GM21529 (cell line): ENCODE data around the gene SPRYD3.

Experiments used
- ATAC-seq: cut with Tn5 transposase; IDR thresholded peaks from one replicate; pipeline ENCODE4 v1.9.1; 2021; ENCODE audit not compliant: unreplicated experiment

Gene SPRYD3

DNA sequence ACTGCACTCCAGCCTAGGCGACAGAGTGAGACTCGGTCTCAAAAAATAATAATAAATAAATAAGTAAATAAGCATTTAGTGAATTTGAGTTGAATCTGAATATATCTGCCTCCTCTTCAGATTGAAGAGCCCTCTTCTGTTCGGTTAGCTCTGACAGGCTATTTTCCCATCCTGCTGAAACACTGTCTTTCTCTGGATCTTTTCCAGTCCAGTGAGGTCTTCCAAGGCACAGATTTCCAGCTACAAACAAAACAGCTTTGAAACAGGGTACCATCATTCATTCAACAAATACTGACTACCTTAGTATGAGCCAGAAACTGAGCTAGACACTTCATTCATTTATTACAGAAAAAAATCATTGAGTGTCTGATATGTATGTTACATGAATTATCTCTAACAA is 7.2 kb upstream of the SPRYD3 start:
- ATAC-seq: no peak

DNA sequence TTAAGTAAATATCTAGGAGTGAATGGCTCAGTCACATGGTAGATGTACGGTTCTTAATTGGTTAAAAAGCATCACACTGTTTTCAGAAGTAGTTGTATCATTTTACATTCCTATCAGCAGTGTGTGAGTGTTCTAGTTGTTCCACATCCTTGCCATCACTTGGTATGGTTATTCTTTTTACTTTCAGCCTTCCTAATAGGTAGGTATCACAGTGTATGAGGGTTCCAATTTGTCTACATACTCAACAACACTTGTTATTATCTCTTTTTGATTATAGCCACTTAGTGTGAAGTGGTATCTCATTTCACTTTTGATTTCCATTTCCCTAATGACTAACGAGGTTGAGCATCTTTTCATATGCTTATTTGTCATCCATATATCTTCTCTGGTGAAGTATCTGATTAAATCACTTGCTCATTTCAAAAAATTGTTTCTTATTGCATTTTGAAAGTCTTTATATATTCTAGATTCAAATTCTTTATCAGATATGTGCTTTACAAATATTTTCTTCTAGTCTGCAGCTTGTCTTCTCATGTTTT is 3.5 kb upstream of the SPRYD3 start:
- no peak for ATAC-seq

DNA sequence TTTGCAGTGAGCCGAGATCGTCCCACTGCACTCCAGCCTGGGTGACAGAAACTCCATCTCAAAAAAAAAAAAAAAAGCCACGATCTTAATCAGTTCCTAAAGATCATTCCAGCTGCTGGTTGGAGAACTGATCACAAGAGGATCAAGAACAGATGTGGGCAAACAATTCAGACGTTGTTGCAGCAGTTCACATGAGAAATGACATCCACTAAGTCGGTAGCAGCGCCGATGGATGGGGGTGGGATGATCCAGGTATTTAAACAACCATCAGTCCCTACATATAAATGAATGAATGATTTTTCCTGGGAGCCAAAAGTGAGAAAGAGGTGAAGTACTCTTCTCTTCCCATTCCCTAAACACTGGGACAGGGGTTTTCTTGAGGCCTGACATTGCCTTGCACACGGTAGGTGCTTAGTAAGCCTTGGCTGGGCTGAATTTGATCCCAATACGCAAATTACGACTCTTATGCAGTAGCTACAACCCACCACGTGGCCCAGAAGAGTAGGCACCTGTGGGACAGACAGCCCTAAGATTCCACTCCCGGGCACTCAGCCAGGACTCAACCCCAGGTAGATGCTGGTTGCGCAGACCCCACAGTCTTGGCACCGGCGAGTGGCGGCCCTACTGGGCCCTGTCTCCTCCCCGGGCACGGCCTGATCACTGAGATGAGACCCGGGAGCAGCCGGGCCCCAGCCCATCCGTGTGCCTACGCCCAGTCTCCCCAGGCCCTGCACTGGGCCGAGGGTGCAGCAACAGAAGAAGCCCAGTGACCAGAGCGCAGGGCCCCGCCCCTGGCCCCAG is 565 bp downstream of the SPRYD3 start:
- ATAC-seq: no peak

DNA sequence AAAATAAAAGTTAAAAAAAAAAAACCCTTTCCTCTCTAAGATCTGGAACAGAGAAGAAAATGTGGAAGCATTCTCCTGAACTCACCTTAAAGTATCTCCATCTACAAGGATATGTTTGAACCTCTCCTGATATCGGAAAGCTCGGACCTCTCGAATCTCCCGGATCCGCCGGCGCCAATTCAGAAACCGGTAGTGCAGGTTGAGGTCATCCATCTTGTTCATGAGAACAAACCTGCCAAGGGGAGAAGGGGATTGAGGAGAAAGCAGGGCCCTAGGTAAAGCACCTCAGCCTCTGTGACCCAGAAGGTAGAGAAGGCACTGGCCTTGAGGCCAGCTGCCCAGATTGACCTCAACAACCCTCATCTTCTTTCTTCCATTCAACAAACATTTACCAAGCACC is 2.2 kb downstream of the SPRYD3 start:
- no peak for ATAC-seq

DNA sequence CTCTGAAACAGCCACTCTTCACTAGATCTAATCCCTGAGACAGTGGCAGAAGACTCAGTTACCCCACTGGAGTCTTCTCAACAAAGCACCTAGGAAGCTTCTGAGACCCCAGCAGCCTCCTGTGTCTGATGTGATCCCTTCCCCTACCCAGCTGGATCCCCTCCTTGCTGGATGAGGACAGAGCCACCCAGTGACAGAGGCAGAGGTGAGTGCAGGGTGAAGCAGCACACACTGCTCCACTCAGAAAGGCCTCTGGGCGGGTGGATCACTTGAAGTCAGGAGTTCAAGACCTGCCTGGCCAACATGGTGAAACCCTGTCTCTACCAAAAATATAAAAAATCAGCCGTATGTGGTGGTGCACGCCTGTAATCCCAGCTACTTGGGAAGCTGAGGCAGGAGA is 2.7 kb downstream of the SPRYD3 start:
- no peak for ATAC-seq

DNA sequence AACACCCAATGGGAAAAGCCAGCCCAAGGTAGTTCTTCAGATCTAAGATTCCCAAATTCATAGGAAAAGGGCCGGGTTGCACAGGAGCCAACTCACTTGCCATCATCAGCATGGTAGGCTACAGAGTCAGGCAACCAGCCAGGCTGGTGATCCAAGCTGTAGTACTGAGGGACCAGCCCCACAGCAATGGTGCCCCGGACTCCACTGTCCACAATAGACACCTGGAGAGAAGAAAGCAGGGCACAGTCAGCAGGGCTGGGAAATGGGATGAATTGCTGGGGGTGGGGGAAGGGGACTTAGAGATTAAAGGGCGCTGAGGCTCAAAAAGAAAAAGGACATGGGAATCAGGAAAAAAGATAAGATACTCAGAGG is 4.2 kb downstream of the SPRYD3 start:
- ATAC-seq: no peak

DNA sequence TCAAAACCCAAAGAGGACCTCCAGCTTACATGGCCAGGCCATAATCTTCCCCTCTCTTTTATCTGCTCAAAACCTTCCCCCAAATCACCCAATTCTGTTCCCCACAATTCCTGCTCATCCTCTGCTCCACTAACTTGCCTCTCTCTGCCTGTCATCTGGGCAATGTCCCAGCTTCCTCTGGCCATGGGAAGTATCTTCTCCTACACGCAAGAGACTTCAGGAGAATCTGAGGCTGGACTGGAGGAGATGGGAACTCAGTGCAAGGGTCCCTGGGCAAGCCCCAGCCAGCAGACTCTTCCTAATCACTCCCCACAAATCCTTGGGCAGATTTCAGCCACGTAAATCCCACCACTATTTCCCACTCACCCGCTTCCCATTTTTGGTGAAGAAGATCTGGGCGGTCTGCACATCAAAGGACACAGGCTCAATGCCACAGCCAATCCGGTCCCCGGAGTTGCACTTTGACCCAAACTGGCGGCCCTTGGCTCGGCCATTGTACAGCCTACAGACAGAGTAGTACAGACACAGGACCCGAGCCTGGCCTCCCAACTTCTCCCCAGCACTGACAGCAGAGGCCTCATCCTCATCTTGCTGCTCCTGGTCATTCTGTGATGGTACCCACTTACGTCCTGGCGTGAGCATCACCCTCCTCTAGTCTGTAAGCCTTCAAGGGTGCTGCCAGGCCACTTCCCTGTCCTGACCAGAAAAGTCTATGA is 4.7 kb downstream of the SPRYD3 start:
- no peak for ATAC-seq

DNA sequence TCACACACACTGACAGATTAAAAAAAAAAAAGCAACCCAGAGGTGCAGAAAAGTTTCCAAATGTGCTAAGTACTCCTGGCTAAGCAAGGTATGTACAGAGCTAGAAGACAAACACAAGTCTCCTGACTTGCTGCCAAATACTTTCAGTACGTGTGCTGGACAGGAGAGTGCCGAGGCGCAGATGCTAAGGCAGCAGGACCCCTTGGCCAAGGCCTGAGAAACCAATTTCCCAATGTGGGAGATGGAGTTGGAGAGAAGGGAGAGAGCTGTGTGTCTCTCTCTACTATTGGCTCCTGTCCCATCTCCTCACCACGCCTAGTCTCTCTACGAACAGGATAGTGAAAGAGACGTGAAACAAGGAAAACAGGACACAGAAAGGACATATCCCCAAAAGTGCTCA is 5.3 kb downstream of the SPRYD3 start:
- no peak for ATAC-seq

DNA sequence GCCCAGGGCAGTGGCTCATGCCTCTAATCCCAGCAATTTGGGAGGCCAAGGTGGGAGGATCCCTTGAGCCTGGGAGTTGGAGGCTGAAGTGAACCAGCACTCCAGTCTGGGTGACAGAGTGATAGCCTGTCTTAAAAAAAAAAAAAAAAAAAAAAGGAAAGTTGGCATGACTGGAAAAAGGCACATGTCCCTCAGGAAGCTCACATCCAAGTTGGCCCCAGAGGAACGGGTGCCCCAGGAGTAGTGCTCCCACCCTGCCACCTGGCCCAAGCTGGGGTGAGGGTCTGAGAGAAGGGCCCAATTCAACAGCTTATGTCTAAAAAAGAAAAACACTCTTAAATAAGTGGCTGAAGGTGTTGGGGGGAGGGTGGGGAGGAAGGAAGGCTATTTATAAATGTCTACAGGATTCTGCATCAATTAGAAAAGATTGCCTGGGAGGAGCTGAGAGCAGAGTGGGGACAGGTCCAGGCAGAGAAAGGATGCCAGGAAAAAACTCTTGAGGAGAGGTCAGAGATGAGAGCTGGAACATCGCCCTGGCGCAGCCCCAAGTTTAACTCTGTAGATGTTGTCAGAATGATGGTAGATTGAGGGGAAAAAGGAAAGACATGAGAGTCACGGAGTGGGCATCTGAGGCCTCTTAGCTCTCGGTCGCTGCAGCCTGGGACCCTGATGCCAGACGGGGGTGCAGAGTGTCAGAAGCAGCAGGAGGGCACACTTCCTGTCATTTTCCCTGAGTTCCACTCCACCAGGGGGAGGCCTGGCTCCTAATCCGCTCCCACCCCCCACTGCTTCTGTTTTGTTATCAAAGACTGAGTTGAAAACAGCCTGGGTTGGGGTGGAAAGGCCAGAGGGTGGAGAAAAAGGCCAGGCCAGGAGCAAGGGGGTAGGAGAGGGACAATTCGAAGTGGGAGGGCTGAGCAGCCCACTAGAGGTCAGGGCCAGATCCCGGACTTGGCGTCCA is 7.3 kb downstream of the SPRYD3 start:
- ATAC-seq: no peak

DNA sequence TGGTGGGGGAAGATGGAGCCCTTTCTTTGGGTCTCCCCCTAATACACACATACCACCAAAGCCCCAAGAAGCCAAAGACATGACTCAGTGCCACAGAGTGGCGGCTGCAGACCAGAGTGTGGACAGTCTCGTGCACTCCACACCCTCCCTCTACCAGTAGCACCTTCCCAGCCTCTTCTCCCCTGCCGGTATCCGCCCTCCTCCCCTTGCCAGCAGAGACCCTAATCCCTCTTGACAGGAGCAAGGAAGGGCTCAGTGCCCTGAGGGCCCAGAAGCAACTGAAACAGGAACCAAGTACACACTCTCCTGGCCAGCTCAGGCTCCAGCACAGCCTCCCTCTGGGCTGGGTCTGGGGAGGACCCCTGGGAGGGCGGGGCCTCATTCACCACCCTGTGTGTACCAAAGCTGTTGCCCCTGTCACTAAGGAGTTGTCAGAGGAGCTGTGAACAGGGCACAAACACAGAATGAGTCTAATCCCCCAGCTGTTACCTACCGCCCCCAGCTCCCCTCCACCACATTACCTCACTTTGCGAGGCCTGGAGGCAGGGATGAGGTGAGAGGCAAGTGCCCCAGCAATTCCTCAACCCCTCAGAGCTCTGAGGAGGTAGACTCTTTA is 8.2 kb downstream of the SPRYD3 start:
- no peak for ATAC-seq

DNA sequence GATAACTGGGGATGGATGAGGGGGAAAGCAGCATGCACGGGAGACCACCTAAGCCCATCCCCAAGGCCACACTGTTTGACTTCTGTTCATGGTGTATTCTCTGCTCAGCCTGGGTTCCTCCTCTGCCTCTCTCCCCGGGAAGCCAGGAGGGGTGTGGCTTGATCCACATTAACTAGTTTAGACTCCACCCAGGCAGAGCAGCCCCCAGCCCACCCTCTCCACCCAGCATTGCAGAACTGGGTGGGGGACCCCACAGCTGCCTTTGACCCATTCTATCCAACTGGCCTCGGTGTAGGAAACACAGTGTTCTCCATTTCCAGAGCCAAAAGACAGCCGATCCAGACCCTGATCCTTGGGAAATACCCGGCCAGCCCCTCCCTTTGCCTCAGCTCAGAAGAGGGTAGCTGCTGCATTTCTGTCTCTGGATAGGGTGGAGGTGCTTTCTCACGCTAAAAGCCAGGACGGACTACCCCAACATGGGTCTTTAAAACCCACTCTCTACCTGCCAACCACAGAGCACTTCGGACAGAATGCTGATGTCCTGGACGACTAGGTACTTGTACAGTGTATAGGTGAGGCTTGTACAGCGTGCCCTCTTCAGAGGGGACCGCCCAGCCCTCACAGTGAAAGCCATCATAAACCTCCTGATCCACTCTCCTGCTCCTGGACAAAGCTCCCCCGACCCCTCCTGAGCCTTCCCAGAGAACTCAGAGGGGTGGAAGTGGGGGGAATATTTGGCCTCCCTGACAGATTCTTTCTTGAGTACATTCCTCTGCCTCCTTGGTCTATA is 9.4 kb downstream of the SPRYD3 start:
- no peak for ATAC-seq

DNA sequence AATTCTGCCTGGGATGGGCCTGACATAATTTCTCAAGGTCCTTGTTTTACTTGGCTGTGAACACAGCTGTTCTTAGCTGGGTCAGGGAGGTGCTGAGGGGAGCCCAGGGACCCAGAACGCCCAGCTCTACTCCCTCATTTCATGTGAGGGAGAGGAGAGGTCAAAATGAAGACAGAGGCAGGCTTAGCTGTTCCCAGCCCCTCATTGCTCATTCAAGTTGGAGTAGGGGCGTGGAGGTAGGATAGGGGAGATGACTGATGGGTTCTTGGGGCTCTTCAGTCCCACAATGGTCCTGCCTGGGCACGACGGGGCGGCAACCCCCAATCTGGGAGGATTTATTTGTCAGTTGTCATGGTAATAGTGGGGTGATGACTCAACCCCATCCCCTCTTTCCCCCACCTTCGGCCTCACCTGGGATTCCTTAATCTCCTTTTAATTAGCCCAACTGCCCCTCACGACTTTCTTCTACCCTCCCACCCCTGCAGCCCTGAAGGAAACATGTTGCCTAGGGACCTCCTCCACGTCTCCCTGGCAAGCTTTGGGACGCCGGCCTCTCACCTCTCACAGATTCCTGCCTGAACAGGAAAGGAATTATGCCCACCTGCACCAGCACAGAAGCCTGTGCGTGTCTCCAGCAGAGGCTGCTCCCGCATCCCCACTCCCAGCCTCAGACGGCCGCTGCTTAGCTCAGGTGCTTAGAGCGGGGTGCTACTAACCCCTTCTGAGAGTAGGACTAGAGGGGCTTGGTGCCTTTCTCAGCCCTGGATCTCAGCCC is 10.2 kb downstream of the SPRYD3 start:
- no peak for ATAC-seq

DNA sequence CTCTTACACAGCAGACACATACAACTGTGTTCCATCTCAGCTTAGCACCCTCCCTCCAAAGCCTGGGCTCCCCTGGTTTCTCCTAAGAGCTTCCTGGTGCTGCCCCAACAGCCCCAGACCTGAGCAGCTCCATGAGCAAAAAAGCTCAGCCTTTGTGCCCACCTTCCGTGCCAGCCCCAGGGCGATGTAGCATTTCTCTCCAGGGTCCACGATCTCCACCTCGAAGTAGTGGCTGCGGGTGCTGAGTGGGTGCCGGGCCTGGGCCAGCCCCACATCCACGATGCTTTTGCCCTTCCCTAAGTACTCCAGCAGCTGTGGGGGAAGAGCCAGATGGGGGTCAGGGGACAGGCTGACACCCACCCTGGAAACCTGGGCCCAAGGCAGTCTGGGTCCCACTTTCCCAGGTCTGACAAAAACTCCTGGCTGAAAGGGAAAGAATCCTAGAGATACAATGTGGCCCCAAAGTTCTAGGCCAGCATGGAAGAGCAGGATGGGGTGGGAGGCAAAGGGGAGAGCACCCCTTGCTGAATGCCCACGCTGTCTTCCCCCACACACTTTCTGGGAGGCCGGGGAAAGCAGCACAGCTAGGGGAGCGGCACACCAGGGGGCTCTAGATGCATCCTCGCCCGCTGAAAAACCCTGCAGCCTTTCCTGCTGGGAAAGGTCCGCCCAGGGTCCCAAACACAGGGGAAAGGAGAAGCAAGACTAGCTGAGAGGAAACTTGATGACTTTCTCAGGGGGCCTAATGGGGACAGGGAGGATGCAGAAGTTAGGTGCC is 11.0 kb downstream of the SPRYD3 start:
- no peak for ATAC-seq

DNA sequence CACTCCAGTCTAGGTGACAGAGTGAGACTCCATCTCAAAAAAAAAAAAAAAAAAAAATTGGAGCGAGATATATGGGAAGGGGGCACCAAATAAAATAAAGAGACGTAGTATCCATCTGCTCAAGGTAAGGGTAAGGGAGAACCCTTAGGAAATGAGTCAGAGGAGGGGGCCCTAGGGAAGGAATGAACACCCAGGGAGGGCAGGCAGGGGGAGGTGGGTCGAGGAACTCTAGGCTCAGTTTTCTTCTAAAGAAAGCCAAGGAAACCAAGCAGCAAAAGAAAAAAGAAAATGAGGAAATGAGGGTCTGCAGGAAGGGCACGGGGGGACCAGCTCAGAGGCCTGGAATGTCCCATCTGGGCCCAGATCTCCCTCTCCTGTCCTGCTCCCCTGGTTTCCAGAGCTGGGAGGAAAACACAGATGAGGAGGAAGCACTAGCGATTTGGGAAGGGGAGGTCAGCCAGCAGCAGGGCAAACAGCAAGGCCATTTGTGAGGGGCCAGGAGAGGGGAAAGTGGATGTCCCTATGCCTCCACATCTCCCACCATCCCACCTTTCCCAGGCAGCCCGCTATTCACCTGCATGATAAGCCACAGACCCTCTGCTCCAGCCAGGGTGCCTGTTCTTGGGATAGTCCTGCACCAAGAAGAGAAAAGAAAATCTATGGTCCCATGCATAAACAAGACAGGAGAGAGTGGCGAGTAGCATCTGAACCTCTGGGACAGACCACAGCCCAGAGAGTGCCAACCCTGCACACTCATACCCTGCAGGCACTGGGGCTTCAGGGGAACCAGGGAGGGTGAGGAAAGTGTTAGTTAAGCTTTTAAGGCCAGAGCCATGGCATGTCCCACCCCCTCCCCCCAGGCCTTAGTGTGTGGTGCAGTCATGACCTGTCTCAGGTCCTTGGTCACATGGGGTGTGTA is 11.9 kb downstream of the SPRYD3 start:
- no peak for ATAC-seq

DNA sequence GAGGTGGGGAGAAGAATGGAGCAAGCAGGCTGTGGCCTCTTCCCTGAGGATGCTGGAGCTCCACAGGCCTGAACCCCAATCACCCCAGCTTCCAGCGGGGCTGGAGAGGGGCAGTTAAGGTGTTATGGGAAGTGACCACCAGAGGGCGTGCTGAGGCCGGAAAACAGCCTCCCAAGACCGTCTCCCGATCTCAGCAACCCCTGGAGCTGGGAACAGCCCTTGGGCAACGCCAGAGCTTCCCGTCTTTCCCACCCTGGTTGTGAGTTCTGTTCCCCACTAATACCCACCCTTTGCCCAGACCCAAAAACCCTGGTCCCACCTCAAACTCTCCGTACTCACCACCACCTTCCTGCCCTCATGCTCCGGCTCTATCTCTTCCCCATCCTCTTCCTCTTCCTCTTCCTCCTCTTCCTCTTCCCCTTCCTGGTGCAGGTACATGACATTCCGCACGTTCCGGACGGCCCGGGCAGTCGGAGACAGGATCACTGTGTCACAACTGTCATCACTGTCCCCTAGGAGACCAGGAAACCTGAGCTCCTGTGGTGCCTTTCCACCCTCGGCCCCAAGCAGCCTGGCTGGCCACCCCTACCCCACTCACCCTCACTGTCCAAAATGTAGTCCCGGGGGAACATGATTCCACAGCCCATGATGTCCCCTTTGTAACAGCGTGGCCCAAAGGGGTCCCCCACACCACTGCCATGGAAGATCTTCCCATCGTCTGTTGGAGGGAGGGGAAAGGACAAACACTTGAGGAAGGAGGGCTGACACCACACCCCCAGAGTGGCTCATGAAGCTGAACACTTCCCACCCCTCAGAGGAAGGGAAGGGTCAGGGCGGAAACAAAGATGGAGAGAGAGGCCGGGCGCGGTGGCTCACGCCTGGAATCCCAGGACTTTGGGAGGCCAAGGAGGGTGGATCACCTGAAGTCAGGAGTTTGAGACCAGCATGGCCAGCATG is 12.9 kb downstream of the SPRYD3 start:
- ATAC-seq: no peak

DNA sequence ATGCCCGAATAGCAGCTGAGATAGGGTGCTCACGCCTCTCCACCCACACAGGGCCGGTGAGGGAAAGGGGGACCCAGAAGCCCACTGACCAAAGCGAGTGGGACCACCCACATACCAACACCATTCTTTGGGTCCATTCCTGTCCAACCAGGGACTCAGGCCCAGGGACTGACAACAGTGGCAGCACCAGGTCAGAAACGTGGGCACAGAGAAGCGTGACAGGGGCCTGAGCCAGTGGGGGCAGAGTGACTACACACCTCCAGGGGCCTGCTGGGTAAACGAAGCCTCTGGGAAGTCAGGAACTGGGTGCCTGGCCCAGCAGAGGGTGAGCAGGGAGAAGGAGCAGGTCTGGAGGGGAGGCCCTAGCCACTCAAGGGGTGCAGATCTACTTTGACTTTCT is 13.7 kb downstream of the SPRYD3 start:
- ATAC-seq: no peak
